Posterior vena cava (tissue), 2 donors: ENCODE results near the gene RPTOR. TPM values are rescaled to one million over a fixed set of nuclear protein-coding genes. Genes with fewer than 3 reads are reported as not detected.

Experiments used
- DNase-seq: peaks from one replicate; pipeline ENCODE4 v3.0.0-alpha.2; 2020; ENCODE audit warnings: low spot score
- intact Hi-C, 2 donors: fragments of 100-400 bp; cut with DNase I; formaldehyde crosslinking; loops; one replicate each; pipeline versions ENCODE4 v1.14.1 to v1.14.2; 2022 to 2023
- total RNA-seq, 2 donors: library from RNA; stranded (reverse); fragmentation: NEBNext Ultra II Directional; extraction: Animal tissue kit (Norgen Biotek cat#: 25700); gene quantifications; one replicate each; pipeline ENCODE4 v1.2.1, GENCODE V29; 2021
- donor health status: DM: yes; HTN: yes; CAD: no.
- donor health status: DM: yes; HTN: yes; CAD: no.

The RPTOR gene
- total RNA-seq, 2 donors from 2014 or later: 30.1 to 44.1 TPM

- intact Hi-C loops: no loop called here
- DNase-seq: peak; percentile 93
Measured at GRCh38 chr17:80649672-80650330, 105.2 kb downstream of the RPTOR start.

DNA sequence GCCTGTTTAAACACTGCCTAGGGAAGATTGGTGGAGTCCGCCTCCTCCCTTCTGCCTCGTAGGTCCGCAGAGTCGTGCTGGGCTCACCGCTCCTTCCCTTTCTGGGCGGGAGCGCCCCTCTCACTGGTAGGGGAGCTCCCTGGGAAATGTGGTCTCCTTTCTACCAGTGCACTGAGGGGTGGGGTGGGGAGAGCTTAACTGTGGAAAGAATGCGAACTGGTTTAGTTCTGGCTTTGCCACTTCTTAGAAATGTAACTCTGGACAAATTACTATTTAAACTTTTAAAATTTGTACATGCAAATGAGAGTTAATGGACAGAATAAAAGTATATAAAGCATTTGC lies 105.7 kb downstream of the RPTOR start:
- no peak for DNase-seq
- intact Hi-C loops: no loop called here

DNA sequence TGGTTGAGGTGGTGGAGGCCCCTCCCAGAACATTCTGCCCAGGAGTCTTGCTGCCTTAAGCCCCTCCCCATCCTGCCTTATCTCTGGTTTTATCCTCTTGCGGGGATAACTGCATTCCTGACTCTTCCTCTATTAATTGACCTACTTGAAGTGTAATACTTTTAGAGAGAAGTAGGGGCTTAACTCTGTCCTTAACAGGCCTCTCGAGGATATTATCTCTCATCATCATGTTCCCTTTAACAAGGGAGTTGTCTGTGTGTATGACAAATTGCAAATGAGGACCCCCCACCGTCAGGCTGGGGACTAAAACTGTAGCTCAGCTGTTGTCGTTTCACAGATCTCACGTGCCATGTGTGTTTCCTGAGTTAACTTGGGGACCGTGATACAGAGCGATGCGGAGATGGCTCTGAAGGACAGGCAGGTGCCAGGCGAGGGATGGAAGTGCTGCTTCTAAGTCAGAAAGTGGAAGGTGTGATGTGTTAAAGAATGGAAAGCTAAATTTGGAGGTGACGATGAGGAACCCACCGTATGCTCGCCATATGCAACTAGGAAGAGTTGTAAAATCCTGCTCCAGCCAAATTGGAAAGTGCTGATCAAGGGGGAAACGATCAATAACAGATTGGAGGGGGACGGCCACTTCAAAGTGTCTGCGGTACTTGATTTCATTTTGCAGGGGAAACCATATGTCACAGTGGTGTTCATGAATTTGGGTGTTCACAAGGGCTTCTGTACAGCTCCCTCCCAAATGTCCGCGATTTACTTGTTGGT lies 106.3 kb downstream of the RPTOR start:
- intact Hi-C loops: no loop called here
- no peak for DNase-seq

- intact Hi-C loops: no loop called here
- DNase-seq: no peak
Measured at GRCh38 chr17:80652756-80653330, 108.2 kb downstream of the RPTOR start.

- DNase-seq: no peak
- intact Hi-C loops: no loop called here
Measured at GRCh38 chr17:80653856-80654255, 109.2 kb downstream of the RPTOR start.

DNA sequence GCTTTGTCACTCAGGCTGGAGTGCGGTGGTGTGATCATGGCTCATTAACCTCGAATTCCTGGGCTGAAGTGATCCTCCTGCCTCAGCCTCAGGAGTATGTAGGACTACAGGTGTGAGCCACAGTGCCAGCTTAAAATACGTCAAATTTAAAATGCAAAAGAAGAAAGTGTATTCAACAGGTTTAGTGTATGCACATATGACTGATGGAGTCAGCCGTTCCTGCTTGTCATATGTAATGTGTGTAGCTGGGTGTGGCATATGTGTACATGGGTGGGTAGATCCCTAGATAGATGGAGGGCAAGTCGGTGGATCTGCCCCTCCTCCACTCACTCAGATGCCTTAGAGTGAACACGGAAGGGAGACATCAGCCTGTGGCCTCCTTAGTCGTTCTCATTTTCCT lies 111.0 kb downstream of the RPTOR start:
- intact Hi-C loops: no loop called here
- no peak for DNase-seq

DNA sequence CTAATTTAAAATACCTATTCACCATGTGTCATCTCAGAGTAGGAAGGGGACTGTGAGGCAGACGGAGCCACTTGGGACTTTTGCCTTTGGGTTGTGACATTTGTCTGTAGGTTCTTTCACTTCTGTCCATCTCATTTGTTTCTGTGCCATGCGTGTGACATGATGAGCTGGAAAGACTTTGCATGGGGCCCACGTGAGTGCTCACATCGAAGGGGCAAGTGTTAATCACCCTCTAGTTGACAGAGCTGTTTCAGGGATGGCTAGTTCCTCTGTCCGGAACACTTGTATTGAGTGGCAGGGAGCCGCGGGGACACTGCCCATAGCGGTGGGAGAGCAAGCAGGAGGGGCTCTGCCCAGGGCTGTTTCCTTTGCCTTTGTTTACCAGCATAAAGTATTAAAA lies 112.0 kb downstream of the RPTOR start:
- no peak for DNase-seq
- intact Hi-C loops: no loop called here

DNA sequence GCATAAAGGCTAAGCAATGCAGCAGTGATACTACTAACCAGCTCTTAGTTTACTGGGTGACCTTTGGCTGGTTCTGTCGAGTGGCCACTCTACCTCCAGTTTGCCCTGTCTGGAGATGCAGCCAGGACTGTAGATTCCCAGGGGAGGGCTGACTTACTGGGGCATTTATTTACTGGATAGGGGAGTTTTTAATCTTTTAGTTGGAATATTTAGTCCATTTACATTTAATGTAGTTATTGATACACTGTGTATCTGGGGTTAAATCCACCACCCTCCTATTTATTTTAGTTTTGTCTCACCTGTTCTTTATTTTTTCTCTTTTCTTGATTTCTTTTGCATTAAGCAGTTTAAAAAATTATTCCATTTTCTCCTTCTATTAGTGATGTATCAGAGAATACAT lies 112.9 kb downstream of the RPTOR start:
- no peak for DNase-seq
- intact Hi-C loops: no loop called here

- intact Hi-C loops: no loop called here
- no peak for DNase-seq
Measured at GRCh38 chr17:80658821-80659220, 114.2 kb downstream of the RPTOR start.

GRCh38 chr17:80659651-80660050 lies 115.0 kb downstream of the RPTOR start:
- no peak for DNase-seq
- intact Hi-C loops: no loop called here

GRCh38 chr17:80660527-80661198 lies 116.0 kb downstream of the RPTOR start:
- DNase-seq: no peak
- intact Hi-C loops: no loop called here

DNA sequence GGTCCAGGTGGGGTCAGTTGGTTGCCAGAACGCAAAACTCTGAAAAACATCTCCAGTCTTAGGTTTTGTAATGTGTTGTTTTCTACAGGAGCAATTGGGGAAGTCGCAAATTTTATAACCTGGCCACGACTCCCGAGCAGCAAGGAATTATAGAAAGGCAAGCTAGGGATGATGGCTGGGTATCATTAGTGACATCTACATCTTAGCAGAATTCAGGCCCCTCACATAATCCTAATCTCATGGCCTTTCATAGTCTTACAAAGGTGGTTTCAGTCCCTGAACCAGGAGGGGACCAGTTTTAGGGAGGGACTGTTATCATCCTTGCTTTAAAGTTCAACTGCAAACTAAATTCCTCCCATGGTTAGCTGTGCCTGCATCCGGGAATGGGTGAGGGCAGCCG lies 117.9 kb downstream of the RPTOR start:
- intact Hi-C loops: no loop called here
- no peak for DNase-seq

DNA sequence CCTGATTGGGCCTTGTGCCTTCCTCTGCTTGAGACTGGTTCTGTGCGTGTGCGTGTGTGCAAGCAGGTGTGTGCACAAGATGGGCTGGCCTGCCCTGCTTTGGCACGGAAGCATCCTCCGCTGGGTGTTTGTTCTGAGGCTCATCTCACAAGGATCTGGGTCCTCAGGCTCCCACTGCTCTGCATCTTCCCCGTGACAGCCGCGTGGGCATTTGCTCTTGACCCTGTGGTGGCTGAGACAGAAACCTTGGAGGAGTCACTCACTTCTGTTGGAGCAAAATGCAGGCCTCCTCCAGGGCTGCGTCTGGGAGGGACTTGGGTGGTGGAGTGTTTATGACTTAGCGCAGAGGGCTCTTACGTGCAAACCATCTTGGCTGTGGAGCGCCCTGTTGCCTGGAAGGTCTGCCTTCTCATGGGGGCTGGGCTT lies 119.2 kb downstream of the RPTOR start:
- DNase-seq: no peak
- intact Hi-C loops: no loop called here

- no peak for DNase-seq
- intact Hi-C loops: no loop called here
Measured at GRCh38 chr17:80664217-80664790, 119.7 kb downstream of the RPTOR start.

DNA sequence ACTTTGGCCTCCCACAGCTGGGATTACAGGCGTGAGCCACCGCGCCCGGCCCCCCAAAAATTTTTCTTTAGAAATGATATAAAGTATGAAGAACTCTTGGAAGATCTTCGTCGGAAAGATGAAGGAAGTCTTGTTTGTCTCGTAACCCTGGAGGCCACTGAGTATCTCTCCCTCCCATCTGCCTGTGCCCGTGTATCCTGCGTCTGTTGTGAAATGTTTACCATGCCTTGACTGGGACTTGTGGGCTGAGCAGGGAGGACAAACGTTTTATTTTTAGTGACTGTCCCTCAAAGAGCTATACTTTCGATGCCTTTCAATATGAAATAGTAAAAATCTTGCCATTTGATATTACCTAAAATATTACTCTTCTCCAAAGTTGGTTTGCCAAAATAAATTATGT lies 121.2 kb downstream of the RPTOR start:
- no peak for DNase-seq
- intact Hi-C loops: no loop called here

GRCh38 chr17:80666867-80667266 lies 122.2 kb downstream of the RPTOR start:
- intact Hi-C loops: no loop called here

GRCh38 chr17:80667462-80668277 lies 123.0 kb downstream of the RPTOR start:
- DNase-seq: no peak
- intact Hi-C loops: no loop called here

More at GRCh38 chr17:80666867-80667266, 122.2 kb downstream of the RPTOR start:
- DNase-seq: no peak

- intact Hi-C loops: no loop called here
Measured at GRCh38 chr17:80668375-80669148, 123.9 kb downstream of the RPTOR start.

More at GRCh38 chr17:80668375-80669148, 123.9 kb downstream of the RPTOR start:
- no peak for DNase-seq
